Measurements from ENCODE around the gene NAPA. TPM values are rescaled to one million over a fixed set of nuclear protein-coding genes. Genes with fewer than 3 reads are reported as not detected.

The NAPA gene
- total RNA-seq, 6 donors from 2014 or later, result 107 to 183 (median 152) TPM

GRCh38 chr19:47509170-47509847 is 5.6 kb downstream of the NAPA start:
- H3K36me3 ChIP-seq, result peaks cover 0 to 24% (median 4%) of the 10 kb centered on the region in 4 donors
- H3K4me3 ChIP-seq, result no peak overlapping the region
- no peaks in the 10 kb centered on the region for H3K9me3 ChIP-seq

DNA sequence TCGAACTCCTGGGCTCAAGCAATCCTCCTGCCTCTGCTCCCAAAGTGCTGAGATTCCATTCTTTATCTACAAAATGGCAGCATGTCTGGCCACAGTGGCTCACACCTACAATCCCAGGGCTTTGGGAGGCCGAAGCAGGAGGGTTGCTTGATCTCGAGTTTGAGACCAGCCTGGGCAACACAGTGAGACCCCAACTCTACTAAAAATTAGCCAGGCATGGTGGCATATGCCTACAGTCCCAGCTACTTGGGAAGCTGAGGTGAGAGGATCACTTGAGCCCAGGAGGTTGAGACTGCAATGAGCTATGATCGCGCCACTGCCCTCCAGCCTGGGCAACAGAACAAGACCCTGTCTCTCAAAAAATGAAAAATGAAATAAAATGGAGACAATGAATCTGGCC is 6.1 kb downstream of the NAPA start:
- no peak overlapping the region for H3K27ac ChIP-seq

More at GRCh38 chr19:47509170-47509847, 5.6 kb downstream of the NAPA start:
- no peak for ATAC-seq (ENCODE audit: low FRiP score in 2 of 2)
- no peak for DNase-seq
- TF ChIP-seq POLR2AphosphoS5 (IDR thresholded peaks at IDR 0.05) (no peak), POLR2A (IDR thresholded peaks at IDR 0.05) (no peak), EP300 (IDR thresholded peaks at IDR 0.05) (no peak)
- TF ChIP-seq, protein P1, sequence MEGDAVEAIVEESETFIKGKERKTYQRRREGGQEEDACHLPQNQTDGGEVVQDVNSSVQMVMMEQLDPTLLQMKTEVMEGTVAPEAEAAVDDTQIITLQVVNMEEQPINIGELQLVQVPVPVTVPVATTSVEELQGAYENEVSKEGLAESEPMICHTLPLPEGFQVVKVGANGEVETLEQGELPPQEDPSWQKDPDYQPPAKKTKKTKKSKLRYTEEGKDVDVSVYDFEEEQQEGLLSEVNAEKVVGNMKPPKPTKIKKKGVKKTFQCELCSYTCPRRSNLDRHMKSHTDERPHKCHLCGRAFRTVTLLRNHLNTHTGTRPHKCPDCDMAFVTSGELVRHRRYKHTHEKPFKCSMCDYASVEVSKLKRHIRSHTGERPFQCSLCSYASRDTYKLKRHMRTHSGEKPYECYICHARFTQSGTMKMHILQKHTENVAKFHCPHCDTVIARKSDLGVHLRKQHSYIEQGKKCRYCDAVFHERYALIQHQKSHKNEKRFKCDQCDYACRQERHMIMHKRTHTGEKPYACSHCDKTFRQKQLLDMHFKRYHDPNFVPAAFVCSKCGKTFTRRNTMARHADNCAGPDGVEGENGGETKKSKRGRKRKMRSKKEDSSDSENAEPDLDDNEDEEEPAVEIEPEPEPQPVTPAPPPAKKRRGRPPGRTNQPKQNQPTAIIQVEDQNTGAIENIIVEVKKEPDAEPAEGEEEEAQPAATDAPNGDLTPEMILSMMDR (IDR thresholded peaks at IDR 0.05), result no peak
- H3K27me3 ChIP-seq, result no peaks in the 10 kb centered on the region
- peaks cover 69 to 82% (median 72%) of the 10 kb centered on the region in 4 donors for H3K4me1 ChIP-seq
- WGBS, 2 donors, result 81 to 87% methylated on average over 19 to 20 of the region's 20 CpGs
- H3K27ac ChIP-seq, result peak overlapping the region in 1 of 4 donors; percentile 99

DNA sequence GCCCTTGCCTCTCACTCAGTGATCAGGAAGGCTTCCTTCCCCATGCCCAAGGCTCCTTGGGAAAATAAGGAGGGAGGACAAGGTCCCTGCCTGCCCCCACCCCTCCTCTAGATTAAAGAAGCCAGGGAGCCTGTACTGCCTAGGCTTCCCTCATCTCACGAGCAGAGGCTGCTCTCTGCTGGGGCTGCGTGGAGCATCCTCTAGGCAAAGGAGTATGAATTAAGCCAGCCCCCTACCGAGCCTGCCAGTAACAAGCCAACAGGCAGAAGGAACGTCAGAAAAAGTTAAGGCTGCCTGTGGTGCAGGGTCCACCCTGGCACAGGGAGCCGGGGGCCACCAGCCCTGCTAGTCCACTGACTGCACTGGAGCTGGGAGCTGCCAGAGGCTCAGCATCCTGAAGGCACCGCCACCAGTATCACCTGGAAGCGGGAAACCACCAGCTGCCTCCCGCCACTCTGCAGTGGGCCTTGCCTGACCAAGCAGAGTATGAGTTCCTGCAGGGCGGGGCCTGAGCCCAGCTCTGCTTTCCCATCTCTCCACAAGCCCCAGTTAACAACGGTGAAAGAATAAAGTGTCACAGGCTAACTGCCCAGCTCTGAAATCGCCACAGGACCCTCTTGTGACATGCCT is 6.8 kb downstream of the NAPA start:
- no peaks in the 10 kb centered on the region for H3K27me3 ChIP-seq
- H3K36me3 ChIP-seq, result peaks cover 0 to 35% (median 14%) of the 10 kb centered on the region in 4 donors
- TF ChIP-seq EP300 (IDR thresholded peaks at IDR 0.05) (no peak), POLR2A (IDR thresholded peaks at IDR 0.05) (no peak), POLR2AphosphoS5 (IDR thresholded peaks at IDR 0.05) (no peak)
- TF ChIP-seq, protein P1 (IDR thresholded peaks at IDR 0.05), result no peak
- peak overlapping the region in 1 of 4 donors; percentile 25 for H3K27ac ChIP-seq
- 81 to 85% methylated on average over 11 of the region's 11 CpGs for WGBS, 2 donors
- no peak for ATAC-seq (ENCODE audit: low FRiP score in 2 of 2)
- H3K4me3 ChIP-seq, result no peak overlapping the region
- no peak for DNase-seq
- H3K9me3 ChIP-seq, result no peaks in the 10 kb centered on the region
- H3K4me1 ChIP-seq, result peaks cover 63 to 70% (median 63%) of the 10 kb centered on the region in 4 donors

More for the DNA sequence above, 6.1 kb downstream of the NAPA start:
- Histone ChIP-seq H3K27me3 (no peaks in the 10 kb centered on the region), H3K9me3 (no peaks in the 10 kb centered on the region), H3K4me3 (no peak overlapping the region), H3K4me1 (peaks cover 69 to 76% (median 70%) of the 10 kb centered on the region in 4 donors), H3K36me3 (peaks cover 0 to 28% (median 7%) of the 10 kb centered on the region in 4 donors)
- no peak for DNase-seq
- ATAC-seq (ENCODE audit: low FRiP score in 2 of 2), result no peak
- WGBS, 2 donors, result 91 to 92% methylated on average over 5 of the region's 5 CpGs
- TF ChIP-seq, protein P1 (IDR thresholded peaks at IDR 0.05), result no peak
- TF ChIP-seq POLR2A (IDR thresholded peaks at IDR 0.05), result no peak
- TF ChIP-seq POLR2AphosphoS5 (IDR thresholded peaks at IDR 0.05), result no peak
- TF ChIP-seq EP300 (IDR thresholded peaks at IDR 0.05), result no peak

DNA sequence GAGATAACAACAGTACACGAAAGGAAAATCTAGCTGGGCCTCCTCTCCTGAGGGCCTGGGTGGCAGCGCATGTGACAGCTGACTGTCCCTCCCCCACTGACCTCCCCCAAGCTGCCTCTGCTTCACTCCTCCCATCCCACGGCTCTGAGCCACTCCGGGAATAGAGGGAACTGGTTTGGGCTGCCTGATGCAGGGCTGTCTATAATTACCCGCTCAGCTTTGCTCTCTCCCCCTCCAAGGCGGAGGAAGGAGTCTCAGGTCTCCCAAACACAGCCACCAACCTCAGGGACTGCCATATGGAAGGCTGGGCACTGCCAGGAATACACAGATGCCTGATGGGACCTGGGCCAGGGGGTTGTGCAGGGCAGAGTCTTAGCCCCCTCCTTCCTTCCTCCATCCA is 7.9 kb downstream of the NAPA start:
- Histone ChIP-seq H3K36me3 (peaks cover 0 to 45% (median 21%) of the 10 kb centered on the region in 4 donors), H3K27me3 (no peaks in the 10 kb centered on the region), H3K9me3 (no peaks in the 10 kb centered on the region), H3K4me1 (peaks cover 52 to 59% (median 53%) of the 10 kb centered on the region in 4 donors), H3K27ac (peak overlapping the region in 1 of 4 donors; percentile 25), H3K4me3 (no peak overlapping the region)
- TF ChIP-seq EP300 (IDR thresholded peaks at IDR 0.05) (no peak), POLR2AphosphoS5 (IDR thresholded peaks at IDR 0.05) (no peak), POLR2A (IDR thresholded peaks at IDR 0.05) (no peak)
- TF ChIP-seq, protein P1 (IDR thresholded peaks at IDR 0.05), result no peak
- 61 to 77% methylated on average over 4 to 6 of the region's 6 CpGs for WGBS, 2 donors
- no peak for ATAC-seq (ENCODE audit: low FRiP score in 2 of 2)
- no peak for DNase-seq
